Astrocyte (in vitro differentiated cells and primary cell): ENCODE results near the gene KDM6A. TPM values are rescaled to one million over a fixed set of nuclear protein-coding genes. Genes with fewer than 3 reads are reported as not detected.

ENCODE experiments used
- DNase-seq: peaks from one replicate; pipeline ENCODE4 v3.0.0-alpha.2; 2010; ENCODE audit warnings: low read depth
- FAIRE-seq: peaks from 2 replicates; lab custom pipeline; 2011; peaks lifted over from hg19 to GRCh38; lab: Jason Lieb, UNC
- H2AFZ ChIP-seq: 2 replicates; pipeline ENCODE4 v1.6.0; 2012; ENCODE audit warnings: low read depth, low read length, inconsistent platforms
- H3K27ac ChIP-seq: 2 replicates; pipeline ENCODE4 v1.5.1; 2011; ENCODE audit warnings: low read depth, low read length, inconsistent platforms
- H3K27me3 ChIP-seq: 2 replicates; pipeline ENCODE4 v1.6.0; 2011; ENCODE audit warnings: low read length, inconsistent platforms; ENCODE audit not compliant: insufficient read depth
- H3K36me3 ChIP-seq: 2 replicates; pipeline ENCODE4 v1.5.1; 2011; ENCODE audit warnings: low read length, inconsistent platforms; ENCODE audit not compliant: insufficient read depth
- H3K4me1 ChIP-seq: 2 replicates; pipeline ENCODE4 v1.5.1; 2011; ENCODE audit warnings: low read length, inconsistent platforms; ENCODE audit not compliant: insufficient read depth
- H3K4me2 ChIP-seq: 2 replicates; pipeline ENCODE4 v1.6.0; 2012; ENCODE audit warnings: low read length, inconsistent platforms
- H3K4me3 ChIP-seq: 2 replicates; pipeline ENCODE4 v1.5.1; 2011; ENCODE audit warnings: low read depth, mild to moderate bottlenecking, low read length, inconsistent platforms; ENCODE audit not compliant: insufficient read depth
- H3K79me2 ChIP-seq: 2 replicates; pipeline ENCODE4 v1.6.0; 2012; ENCODE audit warnings: mild to moderate bottlenecking, low read length, inconsistent platforms; ENCODE audit not compliant: insufficient read depth
- H3K9ac ChIP-seq: 2 replicates; pipeline ENCODE4 v1.6.0; 2012; ENCODE audit warnings: mild to moderate bottlenecking, low read length, inconsistent platforms
- H3K9me3 ChIP-seq: 2 replicates; pipeline ENCODE4 v1.5.1; 2012; ENCODE audit warnings: low read depth, mild to moderate bottlenecking, low read length, inconsistent platforms; ENCODE audit not compliant: insufficient read depth
- H4K20me1 ChIP-seq: 2 replicates; pipeline ENCODE4 v1.6.0; 2012; ENCODE audit warnings: low read length, inconsistent platforms; ENCODE audit not compliant: insufficient read depth
- H3K27ac Mint-ChIP-seq: one replicate; pipeline ENCODE4 v1.8.0; 2021; ENCODE audit warnings: mild to moderate bottlenecking, mixed read lengths; ENCODE audit not compliant: unreplicated experiment
- H3K27me3 Mint-ChIP-seq: one replicate; pipeline ENCODE4 v1.8.0; 2021; ENCODE audit warnings: low read depth, mixed read lengths; ENCODE audit not compliant: unreplicated experiment
- H3K36me3 Mint-ChIP-seq: one replicate; pipeline ENCODE4 v1.8.0; 2021; ENCODE audit warnings: low read depth, mixed read lengths; ENCODE audit not compliant: unreplicated experiment
- H3K4me1 Mint-ChIP-seq: one replicate; pipeline ENCODE4 v1.8.0; 2021; ENCODE audit warnings: low read depth, mixed read lengths; ENCODE audit not compliant: unreplicated experiment
- H3K4me3 Mint-ChIP-seq: one replicate; pipeline ENCODE4 v1.8.0; 2021; ENCODE audit warnings: mild to moderate bottlenecking, moderate library complexity, mixed read lengths; ENCODE audit not compliant: unreplicated experiment
- H3K9me3 Mint-ChIP-seq: one replicate; pipeline ENCODE4 v1.8.0; 2021; ENCODE audit warnings: mild to moderate bottlenecking, mixed read lengths; ENCODE audit not compliant: unreplicated experiment
- CTCF ChIP-seq: IDR thresholded peaks from 2 replicates; pipeline ENCODE4 v1.5.1; 2011; ENCODE audit warnings: low read depth, mild to moderate bottlenecking, inconsistent platforms, low read length, moderate library complexity; ENCODE audit not compliant: insufficient read depth
- EZH2 ChIP-seq: IDR thresholded peaks from 2 replicates; pipeline ENCODE4 v1.6.1; 2012; ENCODE audit warnings: mild to moderate bottlenecking, low read length, inconsistent platforms; ENCODE audit not compliant: insufficient read depth
- total RNA-seq: library from RNA; stranded (reverse); gene quantifications from 2 replicates; pipeline ENCODE4 v1.2.1, GENCODE V29; 2021

The KDM6A gene
- total RNA-seq, 1 donor from 2014 or later = 44.0 TPM

- Histone ChIP-seq H3K79me2 (peaks cover 47% of the 10 kb centered on the region), H3K27ac (no peak overlapping the region), H4K20me1 (peaks cover 11% of the 10 kb centered on the region), H3K27me3 (no peaks in the 10 kb centered on the region), H3K9me3 (no peaks in the 10 kb centered on the region), H3K4me1 (no peaks in the 10 kb centered on the region), H3K9ac (no peak overlapping the region), H3K4me2 (no peak overlapping the region), H2AFZ (no peak overlapping the region), H3K4me3 (no peak overlapping the region), H3K36me3 (no peaks in the 10 kb centered on the region)
- TF ChIP-seq CTCF = no peak
- no peak for TF ChIP-seq EZH2
- H3K9me3 Mint-ChIP-seq = no peaks in the 10 kb centered on the region
- peak; percentile 54 for FAIRE-seq
- H3K4me1 Mint-ChIP-seq = no peaks in the 10 kb centered on the region
- H3K4me3 Mint-ChIP-seq = no peak overlapping the region
- no peak overlapping the region for H3K27ac Mint-ChIP-seq
- H3K27me3 Mint-ChIP-seq = no peaks in the 10 kb centered on the region
- no peak for DNase-seq
- H3K36me3 Mint-ChIP-seq = peaks cover 2% of the 10 kb centered on the region
Observed at GRCh38 chrX:44980403-44980802, 107.4 kb downstream of the KDM6A start.

DNA sequence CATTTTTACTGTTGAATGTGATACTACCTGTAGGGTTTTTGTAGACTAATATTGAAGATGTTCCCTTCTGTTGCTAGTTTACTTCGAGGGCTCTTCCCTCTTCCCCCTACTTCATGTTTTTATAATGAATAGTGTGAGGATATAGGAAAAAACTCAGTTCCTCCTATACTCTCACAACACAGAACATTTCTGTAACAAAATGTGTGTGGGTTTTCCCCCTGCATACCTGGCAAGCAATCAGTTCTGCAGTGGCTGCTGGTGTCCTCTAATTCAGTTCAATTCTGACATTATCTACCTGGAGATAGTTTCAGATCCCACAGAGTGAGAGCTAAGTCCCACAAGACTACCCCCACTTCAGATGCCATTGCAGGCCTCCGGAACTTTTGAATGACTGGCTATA lies 107.9 kb downstream of the KDM6A start:
- H3K4me2 ChIP-seq = no peak overlapping the region
- no peak overlapping the region for H3K9ac ChIP-seq
- H3K27ac ChIP-seq = no peak overlapping the region
- no peak overlapping the region for H3K27ac Mint-ChIP-seq
- no peaks in the 10 kb centered on the region for H3K9me3 Mint-ChIP-seq
- H3K27me3 ChIP-seq = no peaks in the 10 kb centered on the region
- no peak overlapping the region for H3K4me3 ChIP-seq
- FAIRE-seq (no peak), DNase-seq (no peak)
- H2AFZ ChIP-seq = no peak overlapping the region
- H3K4me1 ChIP-seq = no peaks in the 10 kb centered on the region
- TF ChIP-seq CTCF (no peak), EZH2 (no peak)
- H3K36me3 Mint-ChIP-seq = peaks cover 2% of the 10 kb centered on the region
- H3K79me2 ChIP-seq = peaks cover 43% of the 10 kb centered on the region
- H3K27me3 Mint-ChIP-seq = no peaks in the 10 kb centered on the region
- no peaks in the 10 kb centered on the region for H3K4me1 Mint-ChIP-seq
- H4K20me1 ChIP-seq = peaks cover 11% of the 10 kb centered on the region
- H3K4me3 Mint-ChIP-seq = no peak overlapping the region
- no peaks in the 10 kb centered on the region for H3K9me3 ChIP-seq
- no peaks in the 10 kb centered on the region for H3K36me3 ChIP-seq

- H3K27me3 ChIP-seq = no peaks in the 10 kb centered on the region
- Mint-ChIP-seq H3K27ac (no peak overlapping the region), H3K9me3 (peaks cover 11% of the 10 kb centered on the region), H3K27me3 (no peaks in the 10 kb centered on the region), H3K4me3 (no peak overlapping the region), H3K4me1 (no peaks in the 10 kb centered on the region), H3K36me3 (peaks cover 20% of the 10 kb centered on the region)
- no peak overlapping the region for H3K4me3 ChIP-seq
- H3K9ac ChIP-seq = no peak overlapping the region
- TF ChIP-seq EZH2 (no peak), CTCF (no peak)
- no peaks in the 10 kb centered on the region for H3K9me3 ChIP-seq
- peaks cover 7% of the 10 kb centered on the region for H4K20me1 ChIP-seq
- no peak overlapping the region for H2AFZ ChIP-seq
- H3K36me3 ChIP-seq = no peaks in the 10 kb centered on the region
- no peak overlapping the region for H3K27ac ChIP-seq
- FAIRE-seq (no peak), DNase-seq (no peak)
- H3K4me1 ChIP-seq = no peaks in the 10 kb centered on the region
- peaks cover 14% of the 10 kb centered on the region for H3K79me2 ChIP-seq
- H3K4me2 ChIP-seq = no peak overlapping the region
Observed at GRCh38 chrX:44989995-44990770, 117.2 kb downstream of the KDM6A start.
